ENCODE measurements around the gene HARBI1.

HARBI1 gene

DNA sequence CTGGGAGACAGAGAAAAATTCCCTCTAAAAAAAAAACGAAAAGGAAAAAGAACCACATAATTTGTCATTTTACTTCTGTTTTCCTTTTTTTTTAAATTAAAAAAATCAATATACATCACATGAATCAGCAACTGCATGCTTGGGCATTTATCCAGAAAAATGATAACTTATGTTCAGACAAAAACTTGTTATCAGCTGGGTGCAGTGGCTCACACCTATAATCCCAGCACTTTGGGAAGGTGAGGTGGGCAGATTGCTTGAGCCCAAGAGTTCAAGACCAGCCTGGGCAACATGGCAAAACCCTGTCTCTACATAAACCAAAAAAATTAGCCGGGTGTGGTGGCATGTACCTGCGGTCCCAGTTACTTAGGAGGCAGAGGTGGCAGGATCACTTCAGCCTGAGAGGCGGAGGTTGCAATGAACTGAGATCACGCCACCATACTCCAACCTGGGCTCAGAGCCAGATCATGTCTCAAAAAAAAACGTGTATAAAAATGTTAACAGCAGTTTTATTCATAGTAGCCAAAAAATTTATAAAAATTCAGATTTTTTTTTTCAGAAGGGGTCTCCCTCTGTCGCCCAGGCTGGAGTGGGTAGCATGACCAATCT, 51.7 kb downstream of the HARBI1 start:
- Histone ChIP-seq H3K36me3 (ENCODE audit: control insufficient read depth, low read length) (no peaks in the 10 kb centered on the region), H3K9me3 (ENCODE audit: control insufficient read depth, insufficient read depth, low read length) (no peaks in the 10 kb centered on the region), H4K20me1 (ENCODE audit: control insufficient read depth, insufficient read depth, low read depth, low read length) (0 out of 2 replicates have a peak, but pooled peaks cover 1% of the 10 kb centered on the region), H3K4me1 (ENCODE audit: control insufficient read depth, low read length) (peaks cover 20% of the 10 kb centered on the region), H3F3A (ENCODE audit: control insufficient read depth, insufficient read depth) (peaks cover 5% of the 10 kb centered on the region; the same call in 1 of the 2 replicates), H3K27me3 (ENCODE audit: control insufficient read depth, low read length) (no peaks in the 10 kb centered on the region), H3K27ac (ENCODE audit: low read depth, low read length) (no peak overlapping the region), H3K79me2 (ENCODE audit: control insufficient read depth, low read length) (peaks cover 78% of the 10 kb centered on the region), H3K4me3 (ENCODE audit: low read length) (no peak overlapping the region), H3K9me2 (replicated peaks; ENCODE audit: control insufficient read depth, low read length) (no peaks in the 10 kb centered on the region), H3K4me2 (ENCODE audit: low read length) (no peak overlapping the region)
- no peak for TF ChIP-seq EZH2phosphoT487 (IDR thresholded peaks at IDR 0.05; ENCODE audit: borderline replicate concordance, low read length)
- TF ChIP-seq, protein P1, sequence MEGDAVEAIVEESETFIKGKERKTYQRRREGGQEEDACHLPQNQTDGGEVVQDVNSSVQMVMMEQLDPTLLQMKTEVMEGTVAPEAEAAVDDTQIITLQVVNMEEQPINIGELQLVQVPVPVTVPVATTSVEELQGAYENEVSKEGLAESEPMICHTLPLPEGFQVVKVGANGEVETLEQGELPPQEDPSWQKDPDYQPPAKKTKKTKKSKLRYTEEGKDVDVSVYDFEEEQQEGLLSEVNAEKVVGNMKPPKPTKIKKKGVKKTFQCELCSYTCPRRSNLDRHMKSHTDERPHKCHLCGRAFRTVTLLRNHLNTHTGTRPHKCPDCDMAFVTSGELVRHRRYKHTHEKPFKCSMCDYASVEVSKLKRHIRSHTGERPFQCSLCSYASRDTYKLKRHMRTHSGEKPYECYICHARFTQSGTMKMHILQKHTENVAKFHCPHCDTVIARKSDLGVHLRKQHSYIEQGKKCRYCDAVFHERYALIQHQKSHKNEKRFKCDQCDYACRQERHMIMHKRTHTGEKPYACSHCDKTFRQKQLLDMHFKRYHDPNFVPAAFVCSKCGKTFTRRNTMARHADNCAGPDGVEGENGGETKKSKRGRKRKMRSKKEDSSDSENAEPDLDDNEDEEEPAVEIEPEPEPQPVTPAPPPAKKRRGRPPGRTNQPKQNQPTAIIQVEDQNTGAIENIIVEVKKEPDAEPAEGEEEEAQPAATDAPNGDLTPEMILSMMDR (IDR thresholded peaks at IDR 0.05; ENCODE audit: low read depth, low read length, poor library complexity, severe bottlenecking), result no peak

DNA sequence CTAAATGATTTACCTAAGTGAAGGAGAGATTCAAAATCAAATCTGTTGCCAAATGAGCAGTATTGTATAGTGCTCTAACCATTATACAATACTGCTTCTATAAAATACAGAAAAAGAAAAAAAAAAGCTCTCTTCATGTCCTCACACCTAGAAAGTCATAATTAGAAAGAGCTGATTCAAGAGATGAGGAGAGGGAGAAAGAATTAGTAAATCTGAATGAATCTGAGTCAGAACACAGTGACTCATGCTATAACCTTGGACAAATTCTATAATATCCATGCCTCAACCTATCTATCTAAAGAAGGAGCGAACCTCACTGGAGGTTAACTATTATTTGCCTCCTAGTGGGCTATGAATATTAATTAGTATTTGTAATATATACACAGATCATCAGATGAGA, 52.6 kb downstream of the HARBI1 start:
- no peak for TF ChIP-seq EZH2phosphoT487 (IDR thresholded peaks at IDR 0.05; ENCODE audit: borderline replicate concordance, low read length)
- TF ChIP-seq, protein P1 (IDR thresholded peaks at IDR 0.05; ENCODE audit: low read depth, low read length, poor library complexity, severe bottlenecking), result no peak
- peaks cover 78% of the 10 kb centered on the region for H3K79me2 ChIP-seq (ENCODE audit: control insufficient read depth, low read length)
- H4K20me1 ChIP-seq (ENCODE audit: control insufficient read depth, insufficient read depth, low read depth, low read length), result no peaks in the 10 kb centered on the region
- H3K9me3 ChIP-seq (ENCODE audit: control insufficient read depth, insufficient read depth, low read length), result no peaks in the 10 kb centered on the region
- H3K4me2 ChIP-seq (ENCODE audit: low read length), result no peak overlapping the region
- H3K36me3 ChIP-seq (ENCODE audit: control insufficient read depth, low read length), result no peaks in the 10 kb centered on the region
- H3K4me3 ChIP-seq (ENCODE audit: low read length), result no peak overlapping the region
- no peaks in the 10 kb centered on the region for H3K9me2 ChIP-seq (replicated peaks; ENCODE audit: control insufficient read depth, low read length)
- H3K4me1 ChIP-seq (ENCODE audit: control insufficient read depth, low read length), result peaks cover 27% of the 10 kb centered on the region
- H3K27me3 ChIP-seq (ENCODE audit: control insufficient read depth, low read length), result no peaks in the 10 kb centered on the region
- H3F3A ChIP-seq (ENCODE audit: control insufficient read depth, insufficient read depth), result peaks cover 5% of the 10 kb centered on the region; the same call in 1 of the 2 replicates
- no peak overlapping the region for H3K27ac ChIP-seq (ENCODE audit: low read depth, low read length)

DNA sequence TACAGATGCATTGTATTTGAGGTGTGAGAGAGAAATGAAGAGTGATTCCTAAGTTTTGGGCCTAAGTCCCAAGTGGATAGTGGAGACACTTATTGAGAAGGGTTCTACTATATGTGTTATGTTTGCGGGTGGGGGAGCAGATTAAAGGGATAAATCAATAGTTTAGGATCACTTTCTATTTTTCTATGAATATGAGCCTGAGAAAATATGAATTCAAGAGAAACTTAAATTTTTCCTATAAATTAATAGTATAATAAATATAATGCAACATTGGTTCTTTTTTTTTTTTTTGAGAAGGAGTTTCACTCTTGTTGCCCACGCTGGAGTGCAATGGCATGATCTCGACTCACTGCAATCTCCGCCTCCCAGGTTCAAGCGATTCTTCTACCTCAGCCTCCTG, 54.5 kb downstream of the HARBI1 start:
- peaks cover 27% of the 10 kb centered on the region for H3K4me1 ChIP-seq (ENCODE audit: control insufficient read depth, low read length)
- no peaks in the 10 kb centered on the region for H4K20me1 ChIP-seq (ENCODE audit: control insufficient read depth, insufficient read depth, low read depth, low read length)
- no peaks in the 10 kb centered on the region for H3K9me3 ChIP-seq (ENCODE audit: control insufficient read depth, insufficient read depth, low read length)
- peaks cover 5% of the 10 kb centered on the region; the same call in 1 of the 2 replicates for H3F3A ChIP-seq (ENCODE audit: control insufficient read depth, insufficient read depth)
- H3K79me2 ChIP-seq (ENCODE audit: control insufficient read depth, low read length), result peaks cover 82% of the 10 kb centered on the region
- H3K36me3 ChIP-seq (ENCODE audit: control insufficient read depth, low read length), result no peaks in the 10 kb centered on the region
- no peak overlapping the region for H3K27ac ChIP-seq (ENCODE audit: low read depth, low read length)
- H3K9me2 ChIP-seq (replicated peaks; ENCODE audit: control insufficient read depth, low read length), result no peaks in the 10 kb centered on the region
- no peaks in the 10 kb centered on the region for H3K27me3 ChIP-seq (ENCODE audit: control insufficient read depth, low read length)
- TF ChIP-seq EZH2phosphoT487 (IDR thresholded peaks at IDR 0.05; ENCODE audit: borderline replicate concordance, low read length), result no peak
- TF ChIP-seq, protein P1 (IDR thresholded peaks at IDR 0.05; ENCODE audit: low read depth, low read length, poor library complexity, severe bottlenecking), result no peak
- no peak overlapping the region for H3K4me2 ChIP-seq (ENCODE audit: low read length)
- H3K4me3 ChIP-seq (ENCODE audit: low read length), result no peak overlapping the region

All from DOHH2 (cell line).